Caco-2 (cell line): ENCODE results near the gene SCG5. TPM values are rescaled to one million over a fixed set of nuclear protein-coding genes. Genes with fewer than 3 reads are reported as not detected.
A peak's percentile ranks its signal among the peaks of the same experiment; 100 is the strongest.

ENCODE experiments used
- BruUV-seq: library from RNA; stranded (reverse); fragments of 400-500 nt; replicated peaks from 2 replicates; lab custom pipeline; 2021; lab: Mats Ljungman, UMichigan
- CTCF ChIA-PET: fragments of 300-600 bp; sonication (Branson Sonifier 250); formaldehyde crosslinking; loops from one replicate; lab custom pipeline; 2022; ENCODE audit warnings: antibody characterized with exemption; lab: Charles Lee
- POLR2A ChIA-PET: fragments of 300-600 bp; sonication (Branson Sonifier 250); formaldehyde crosslinking; loops from one replicate; lab custom pipeline; 2022; ENCODE audit warnings: antibody characterized with exemption; lab: Charles Lee
- DNase-seq, 2 experiments: peaks; one replicate each; pipeline versions ENCODE4 v3.0.0 to v3.0.0-alpha.2; 2020 to 2022
- H3K27me3 ChIP-seq: replicated peaks from 2 replicates; pipeline ENCODE4 v1.6.0; 2011; ENCODE audit warnings: low read length; ENCODE audit not compliant: control insufficient read depth, insufficient read depth
- H3K36me3 ChIP-seq: 2 replicates; pipeline ENCODE4 v1.5.1; 2011; ENCODE audit warnings: low read length; ENCODE audit not compliant: control insufficient read depth, insufficient read depth
- H3K4me1 ChIP-seq: fragments of 250-450 bp; sonication (Bioruptor Pico); 2 replicates; pipeline ENCODE4 v1.5.1; 2020; ENCODE audit warnings: mild to moderate bottlenecking
- H3K4me3 ChIP-seq: 2 replicates; pipeline ENCODE4 v1.5.1; 2011; ENCODE audit warnings: low read depth, mild to moderate bottlenecking, control low read depth, low read length
- H3K9me3 ChIP-seq: fragments of 250-450 bp; sonication (Bioruptor Pico); 2 replicates; pipeline ENCODE4 v1.5.1; 2020; ENCODE audit warnings: mild to moderate bottlenecking, moderate library complexity
- H3K27ac Mint-ChIP-seq: one replicate; pipeline ENCODE4 v1.8.0; 2022; ENCODE audit warnings: mixed read lengths; ENCODE audit not compliant: unreplicated experiment
- H3K27me3 Mint-ChIP-seq: one replicate; pipeline ENCODE4 v1.8.0; 2022; ENCODE audit warnings: mixed read lengths; ENCODE audit not compliant: insufficient read depth, unreplicated experiment
- H3K36me3 Mint-ChIP-seq: one replicate; pipeline ENCODE4 v1.8.0; 2022; ENCODE audit warnings: mild to moderate bottlenecking, mixed read lengths; ENCODE audit not compliant: insufficient read depth, unreplicated experiment
- H3K4me1 Mint-ChIP-seq: one replicate; pipeline ENCODE4 v1.8.0; 2022; ENCODE audit warnings: low read depth, mixed read lengths; ENCODE audit not compliant: unreplicated experiment
- H3K4me3 Mint-ChIP-seq: one replicate; pipeline ENCODE4 v1.8.0; 2022; ENCODE audit warnings: mild to moderate bottlenecking, moderate library complexity, mixed read lengths; ENCODE audit not compliant: unreplicated experiment
- H3K9me3 Mint-ChIP-seq: one replicate; pipeline ENCODE4 v1.8.0; 2022; ENCODE audit warnings: mixed read lengths; ENCODE audit not compliant: unreplicated experiment
- CTCF ChIP-seq, 2 experiments: fragments of 200-600 bp in 1 of 2; IDR thresholded peaks; 1 replicate in 1 of 2; 2 replicates in 1 of 2; pipeline versions ENCODE4 v1.5.1 to v1.8.0; 2011 to 2022; ENCODE audit warnings: antibody characterized with exemption in 1 of 2, control low read depth in 1 of 2, inconsistent platforms in 1 of 2, low read depth in 1 of 2, low read length in 1 of 2, mild to moderate bottlenecking in 1 of 2, moderate library complexity in 1 of 2; ENCODE audit not compliant: insufficient read depth in 1 of 2, severe bottlenecking in 1 of 2, unreplicated experiment in 1 of 2
- intact Hi-C: fragments of 100-400 bp; cut with micrococcal nuclease; formaldehyde crosslinking; loops from one replicate; pipeline ENCODE4 v1.10.0; 2022; ENCODE audit not compliant: unreplicated experiment
- total RNA-seq: library from RNA; stranded (reverse); gene quantifications from 2 replicates; pipeline ENCODE4 v1.2.3, GENCODE V29; 2022

Gene SCG5
- total RNA-seq, 1 experiment from 2014 or later: 1.5 TPM

- peaks cover 11% of the 10 kb centered on the region for H3K4me1 ChIP-seq
- Mint-ChIP-seq H3K4me3 (no peak overlapping the region), H3K4me1 (no peaks in the 10 kb centered on the region), H3K36me3 (no peaks in the 10 kb centered on the region), H3K27me3 (no peaks in the 10 kb centered on the region), H3K27ac (peak overlapping the region; percentile 30), H3K9me3 (no peaks in the 10 kb centered on the region)
- no peaks in the 10 kb centered on the region for H3K36me3 ChIP-seq
- no peak overlapping the region for H3K4me3 ChIP-seq
- H3K27me3 ChIP-seq: no peaks in the 10 kb centered on the region
- ChIA-PET POLR2A (no interaction called here), CTCF (no interaction called here)
- TF ChIP-seq CTCF (IDR thresholded peaks at IDR 0.05; ENCODE audit: insufficient read depth in 1 of 2, low read depth in 1 of 2, low read length in 1 of 2, severe bottlenecking in 1 of 2, unreplicated experiment in 1 of 2): no peak
- H3K9me3 ChIP-seq: no peaks in the 10 kb centered on the region
- no TSS peak for BruUV-seq
- intact Hi-C loops: loop anchor here (10.0 kb wide), 1 partner anchor 84 kb away; no protein-coding TSS in a partner anchor
- peak; percentile 32 to 59 for DNase-seq
Observed at GRCh38 chr15:32700501-32701150, 59.1 kb downstream of the SCG5 start.

GRCh38 chr15:32701863-32702262 is 60.4 kb downstream of the SCG5 start:
- H3K27me3 ChIP-seq: no peaks in the 10 kb centered on the region
- H3K36me3 ChIP-seq: no peaks in the 10 kb centered on the region
- intact Hi-C loops: loop anchor here (10.0 kb wide), 1 partner anchor 83 kb away; no protein-coding TSS in a partner anchor
- ChIA-PET CTCF (no interaction called here), POLR2A (no interaction called here)
- Mint-ChIP-seq H3K27ac (no peak overlapping the region), H3K4me3 (no peak overlapping the region), H3K27me3 (no peaks in the 10 kb centered on the region), H3K9me3 (no peaks in the 10 kb centered on the region), H3K4me1 (peaks cover 4% of the 10 kb centered on the region), H3K36me3 (no peaks in the 10 kb centered on the region)
- BruUV-seq: no TSS peak
- no peak overlapping the region for H3K4me3 ChIP-seq
- no peak for TF ChIP-seq CTCF (IDR thresholded peaks at IDR 0.05; ENCODE audit: insufficient read depth in 1 of 2, low read depth in 1 of 2, low read length in 1 of 2, severe bottlenecking in 1 of 2, unreplicated experiment in 1 of 2)
- no peaks in the 10 kb centered on the region for H3K9me3 ChIP-seq
- DNase-seq: no peak
- peaks cover 19% of the 10 kb centered on the region for H3K4me1 ChIP-seq

- POLR2A ChIA-PET: no interaction called here
- no peak for DNase-seq
- CTCF ChIA-PET: no interaction called here
- Histone ChIP-seq H3K4me1 (peaks cover 30% of the 10 kb centered on the region), H3K36me3 (no peaks in the 10 kb centered on the region; the same call in 1 of the 2 replicates), H3K27me3 (no peaks in the 10 kb centered on the region), H3K4me3 (no peak overlapping the region), H3K9me3 (no peaks in the 10 kb centered on the region)
- Mint-ChIP-seq H3K4me3 (no peak overlapping the region), H3K9me3 (no peaks in the 10 kb centered on the region), H3K27ac (no peak overlapping the region), H3K36me3 (no peaks in the 10 kb centered on the region), H3K27me3 (no peaks in the 10 kb centered on the region), H3K4me1 (peaks cover 12% of the 10 kb centered on the region)
- no peak for TF ChIP-seq CTCF (IDR thresholded peaks at IDR 0.05; ENCODE audit: insufficient read depth in 1 of 2, low read depth in 1 of 2, low read length in 1 of 2, severe bottlenecking in 1 of 2, unreplicated experiment in 1 of 2)
- BruUV-seq: no TSS peak
- intact Hi-C loops: loop anchor here (10.0 kb wide), 1 partner anchor 80 kb away; no protein-coding TSS in a partner anchor
Observed at GRCh38 chr15:32704395-32704981, 63.0 kb downstream of the SCG5 start.
